ENCODE data around the gene TBCK. TPM values are rescaled to one million over a fixed set of nuclear protein-coding genes. Genes with fewer than 3 reads are reported as not detected.

The TBCK gene
- 84.2 and 102 TPM in 2 replicates for total RNA-seq

DNA sequence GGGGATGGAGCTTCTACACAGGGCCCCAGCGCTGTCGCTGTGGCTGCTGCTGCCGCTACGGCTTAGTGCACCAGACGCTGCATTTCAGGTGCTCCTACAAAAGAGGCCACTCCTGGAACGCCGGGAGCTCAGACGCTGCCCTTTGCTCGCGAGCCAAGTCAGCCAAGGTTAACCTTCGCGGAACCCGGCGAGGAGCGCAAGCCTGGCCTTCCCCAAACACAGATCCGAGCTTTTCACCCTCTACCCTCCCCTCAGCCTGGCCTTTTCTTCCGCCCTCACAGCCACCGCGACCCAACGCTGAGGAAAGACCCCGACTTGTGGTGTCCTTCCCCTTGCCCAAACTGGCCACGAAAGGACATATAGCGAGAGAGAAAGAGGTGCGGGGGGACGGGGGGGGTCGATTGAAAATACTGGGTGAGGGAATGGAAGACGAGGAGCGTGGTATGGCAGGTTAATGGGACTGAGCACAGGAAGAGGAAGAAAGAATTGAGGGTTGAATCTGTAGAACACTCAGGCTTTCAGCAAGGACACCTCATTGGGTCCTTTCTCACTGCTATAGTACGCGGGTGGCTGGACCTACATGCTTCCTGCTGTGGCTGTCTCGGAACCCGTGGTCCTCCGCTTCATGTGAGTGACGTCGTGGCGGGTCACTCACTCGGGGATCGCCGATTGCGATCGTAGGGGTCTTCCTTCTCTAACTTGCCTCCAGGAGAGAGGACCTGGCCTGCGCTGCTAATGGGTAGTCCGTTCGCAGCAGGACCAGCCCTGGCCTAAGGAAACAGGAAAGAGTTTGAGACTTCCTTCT lies at the start of gene TBCK, which contains the start of gene AIMP1:
TSS of gene TBCK (minus strand) at position 242 of the 805 bp plus-strand sequence. CDS start 7,249 bp downstream, outside the sequence.
TSS of gene AIMP1 (plus strand) at position 583 of the 805 bp plus-strand sequence. CDS start 8,460 bp downstream, outside the sequence.

Other genes with a start within 250 kb of the TBCK start
- gene AIMP1, start 341 bp upstream of the TBCK start, total RNA-seq, result 47.7 and 50.5 TPM in 2 replicates
- not detected in 2 replicates for gene GIMD1, start 52.6 kb upstream of the TBCK start, total RNA-seq

All from articular chondrocyte of knee joint (primary cell).